Large intestine (tissue), 3 donors: Measurements from ENCODE around the gene SDK1. TPM values are rescaled to one million over a fixed set of nuclear protein-coding genes. Genes with fewer than 3 reads are reported as not detected.

ENCODE experiments used
- DNase-seq, 2 donors: peaks; one replicate each; pipeline versions ENCODE4 v3.0.0 to v3.0.0-alpha.2; 2013
- H3K27ac ChIP-seq: one replicate; pipeline ENCODE4 v1.5.1; 2013; ENCODE audit warnings: low read length
- H3K27me3 ChIP-seq: 2 replicates; pipeline ENCODE4 v1.6.1; 2013; ENCODE audit warnings: low read length; ENCODE audit not compliant: control insufficient read depth, insufficient read depth
- H3K36me3 ChIP-seq: 2 replicates; pipeline ENCODE4 v1.6.1; 2013; ENCODE audit warnings: low read length; ENCODE audit not compliant: control insufficient read depth, insufficient read depth
- H3K4me1 ChIP-seq: one replicate; pipeline ENCODE4 v1.6.1; 2013; ENCODE audit warnings: low read length; ENCODE audit not compliant: control insufficient read depth, insufficient read depth
- H3K4me3 ChIP-seq: one replicate; pipeline ENCODE4 v1.5.1; 2013; ENCODE audit warnings: low read length
- H3K9me3 ChIP-seq: one replicate; pipeline ENCODE4 v1.6.1; 2013; ENCODE audit warnings: mild to moderate bottlenecking, low read depth, low read length, moderate library complexity; ENCODE audit not compliant: control insufficient read depth
- WGBS: methylation state at CpG from one replicate; pipeline ENCODE4 v1.1.5; 2013; ENCODE audit warnings: low lambda C conversion rate; ENCODE audit not compliant: insufficient coverage; 5-methylcytosine and 5-hydroxymethylcytosine counted together
- polyA plus RNA-seq: library from polyadenylated mRNA; unstranded; fragments of 120-200 nt; gene quantifications from one replicate; pipeline ENCODE4 v1.2.1, GENCODE V29; 2013

SDK1 gene
- polyA plus RNA-seq, 1 donor, result 6.4 TPM

GRCh38 chr7:4100148-4100547 is 799.1 kb downstream of the SDK1 start:
- Histone ChIP-seq H3K36me3 (no peaks in the 10 kb centered on the region), H3K9me3 (no peaks in the 10 kb centered on the region), H3K4me1 (no peaks in the 10 kb centered on the region), H3K27me3 (no peaks in the 10 kb centered on the region), H3K27ac (no peak overlapping the region), H3K4me3 (no peak overlapping the region)
- no peak for DNase-seq
- WGBS, result no CpG with 5 or more reads among the region's 8 CpGs

GRCh38 chr7:4100691-4101090 is 799.6 kb downstream of the SDK1 start:
- Histone ChIP-seq H3K4me1 (no peaks in the 10 kb centered on the region), H3K27ac (no peak overlapping the region), H3K9me3 (no peaks in the 10 kb centered on the region), H3K36me3 (no peaks in the 10 kb centered on the region), H3K27me3 (no peaks in the 10 kb centered on the region), H3K4me3 (no peak overlapping the region)
- no peak for DNase-seq
- WGBS, result no CpG with 5 or more reads among the region's 11 CpGs

GRCh38 chr7:4102231-4102841 is 801.3 kb downstream of the SDK1 start:
- no peaks in the 10 kb centered on the region for H3K4me1 ChIP-seq
- H3K36me3 ChIP-seq, result no peaks in the 10 kb centered on the region
- no CpG with 5 or more reads among the region's 14 CpGs for WGBS
- H3K4me3 ChIP-seq, result no peak overlapping the region
- H3K27me3 ChIP-seq, result no peaks in the 10 kb centered on the region
- DNase-seq, result no peak
- H3K9me3 ChIP-seq, result no peaks in the 10 kb centered on the region
- no peak overlapping the region for H3K27ac ChIP-seq

GRCh38 chr7:4103352-4104091 is 802.5 kb downstream of the SDK1 start:
- DNase-seq, result no peak
- 83% methylated on average over 3 of the region's 17 CpGs for WGBS
- no peaks in the 10 kb centered on the region for H3K27me3 ChIP-seq

DNA sequence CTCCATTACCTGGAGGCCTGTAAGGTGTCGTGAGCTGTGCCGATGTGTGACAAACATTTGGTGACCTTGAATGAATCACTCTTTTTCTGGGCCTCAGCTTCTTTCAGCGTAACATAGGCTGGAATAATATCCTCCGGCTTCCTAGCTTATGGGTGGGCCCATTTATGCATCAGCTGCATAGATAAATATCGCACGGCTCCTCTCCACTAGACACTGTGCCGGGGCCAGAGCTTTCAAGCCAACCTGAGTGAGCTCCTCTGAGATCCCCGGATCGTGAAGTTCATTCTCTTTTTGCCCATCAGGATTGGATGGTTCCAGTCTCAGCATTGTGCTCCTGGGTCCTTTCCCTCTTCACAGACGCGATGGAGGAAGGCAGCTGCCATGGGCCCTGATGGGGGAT is 806.8 kb downstream of the SDK1 start:
- no peak for DNase-seq
- Histone ChIP-seq H3K4me3 (no peak overlapping the region), H3K9me3 (no peaks in the 10 kb centered on the region), H3K27me3 (no peaks in the 10 kb centered on the region), H3K27ac (no peak overlapping the region), H3K4me1 (no peaks in the 10 kb centered on the region), H3K36me3 (no peaks in the 10 kb centered on the region)
- no CpG with 5 or more reads among the region's 11 CpGs for WGBS

More at GRCh38 chr7:4103352-4104091, 802.5 kb downstream of the SDK1 start:
- no peak overlapping the region for H3K27ac ChIP-seq
- no peaks in the 10 kb centered on the region for H3K4me1 ChIP-seq
- H3K4me3 ChIP-seq, result no peak overlapping the region
- H3K9me3 ChIP-seq, result no peaks in the 10 kb centered on the region
- no peaks in the 10 kb centered on the region for H3K36me3 ChIP-seq

GRCh38 chr7:4108951-4109350 is 807.9 kb downstream of the SDK1 start:
- no peak overlapping the region for H3K27ac ChIP-seq
- WGBS, result no CpG with 5 or more reads among the region's 9 CpGs
- H3K27me3 ChIP-seq, result no peaks in the 10 kb centered on the region
- H3K4me3 ChIP-seq, result no peak overlapping the region
- H3K9me3 ChIP-seq, result peaks cover 1% of the 10 kb centered on the region
- H3K36me3 ChIP-seq, result no peaks in the 10 kb centered on the region
- H3K4me1 ChIP-seq, result no peaks in the 10 kb centered on the region
- DNase-seq, result no peak

DNA sequence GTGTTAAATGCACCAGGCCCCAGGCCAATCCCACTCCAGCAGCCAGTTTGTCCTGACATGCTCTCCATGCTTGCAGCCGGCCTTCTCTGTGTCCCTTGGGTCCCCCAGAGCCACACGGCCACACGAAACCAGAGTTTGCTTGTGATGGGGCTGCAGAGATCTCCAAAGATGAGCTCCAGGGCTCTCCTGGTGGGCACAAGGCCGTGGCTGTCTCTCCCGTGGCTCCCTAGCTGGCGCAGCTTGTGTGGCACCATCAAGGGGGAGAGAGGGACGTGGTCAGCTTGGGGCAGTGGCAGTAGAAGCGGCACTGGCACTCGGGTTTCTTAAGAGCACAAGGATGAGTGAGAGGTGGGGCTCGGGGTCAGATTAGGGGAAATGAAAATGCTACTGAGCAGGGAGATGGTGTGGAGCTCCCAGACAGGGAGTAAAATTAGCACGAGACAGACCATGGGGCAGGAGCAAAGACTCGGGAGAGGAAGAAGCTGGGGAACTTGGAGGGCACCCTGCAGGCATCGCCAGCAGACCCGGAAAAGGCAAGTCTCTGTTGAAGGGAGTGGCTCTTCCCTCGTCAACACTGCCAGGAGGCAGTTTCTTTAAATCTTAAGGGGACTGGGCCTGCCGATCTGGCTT is 808.5 kb downstream of the SDK1 start:
- DNase-seq, result no peak
- H3K4me3 ChIP-seq, result no peak overlapping the region
- peaks cover 4% of the 10 kb centered on the region for H3K9me3 ChIP-seq
- no peaks in the 10 kb centered on the region for H3K4me1 ChIP-seq
- H3K36me3 ChIP-seq, result no peaks in the 10 kb centered on the region
- no peak overlapping the region for H3K27ac ChIP-seq
- WGBS, result 100% methylated on average over 1 of the region's 16 CpGs
- no peaks in the 10 kb centered on the region for H3K27me3 ChIP-seq

GRCh38 chr7:4110438-4110837 is 809.4 kb downstream of the SDK1 start:
- DNase-seq, result no peak
- no peak overlapping the region for H3K27ac ChIP-seq
- H3K27me3 ChIP-seq, result no peaks in the 10 kb centered on the region
- peaks cover 4% of the 10 kb centered on the region for H3K9me3 ChIP-seq
- no CpG with 5 or more reads among the region's 4 CpGs for WGBS
- H3K4me3 ChIP-seq, result no peak overlapping the region
- no peaks in the 10 kb centered on the region for H3K4me1 ChIP-seq
- H3K36me3 ChIP-seq, result no peaks in the 10 kb centered on the region

- Histone ChIP-seq H3K27me3 (no peaks in the 10 kb centered on the region), H3K27ac (no peak overlapping the region), H3K36me3 (no peaks in the 10 kb centered on the region), H3K4me3 (no peak overlapping the region), H3K4me1 (no peaks in the 10 kb centered on the region), H3K9me3 (peaks cover 4% of the 10 kb centered on the region)
- 57% methylated on average over 2 of the region's 5 CpGs for WGBS
- no peak for DNase-seq
Measured at GRCh38 chr7:4111166-4111565, 810.1 kb downstream of the SDK1 start.

GRCh38 chr7:4113271-4113670 is 812.2 kb downstream of the SDK1 start:
- DNase-seq, result no peak
- Histone ChIP-seq H3K4me3 (no peak overlapping the region), H3K4me1 (no peaks in the 10 kb centered on the region), H3K27ac (no peak overlapping the region), H3K36me3 (no peaks in the 10 kb centered on the region), H3K27me3 (no peaks in the 10 kb centered on the region), H3K9me3 (peaks cover 4% of the 10 kb centered on the region)
- no CpG with 5 or more reads among the region's 14 CpGs for WGBS
